GM12878 (cell line): ENCODE data around the gene SHH. TPM values are rescaled to one million over a fixed set of nuclear protein-coding genes. Genes with fewer than 3 reads are reported as not detected.

Experiments used
- ATAC-seq: fragments of 200-7000 bp; cut with Tn5 transposase; 3 replicates; pipeline ENCODE4 v1.9.1; 2020; ENCODE audit warnings: mild to moderate bottlenecking, moderate library complexity
- BruUV-seq: library from RNA; stranded (reverse); fragments of 400-500 nt; replicated peaks from 2 replicates; lab custom pipeline; 2021; lab: Mats Ljungman, UMichigan
- CTCF ChIA-PET: fragments of 300-600 bp; sonication (Branson Sonifier 250); formaldehyde crosslinking; extraction: SDS; loops from one replicate; lab custom pipeline; 2021; ENCODE audit warnings: inconsistent platforms; lab: Yijun Ruan, JAX
- POLR2A ChIA-PET: fragments of 350-600 bp; formaldehyde crosslinking; extraction: SDS; loops from one replicate; lab custom pipeline; 2021; ENCODE audit warnings: inconsistent platforms; lab: Charles Lee
- RAD21 ChIA-PET: fragments of 300-600 bp; sonication (Branson Sonifier 250); formaldehyde crosslinking; loops from one replicate; lab custom pipeline; 2023; ENCODE audit warnings: antibody characterized with exemption; ENCODE audit not compliant: unreplicated experiment; lab: Charles Lee
- SMC1A ChIA-PET: fragments of 300-600 bp; sonication (Branson Sonifier 250); formaldehyde crosslinking; loops from one replicate; lab custom pipeline; 2023; ENCODE audit not compliant: unreplicated experiment, uncharacterized antibody; lab: Charles Lee
- DNase-seq: peaks from one replicate; pipeline ENCODE4 v3.0.0-alpha.2; 2011; ENCODE audit warnings: low read depth, low spot score
- FAIRE-seq: peaks from 3 replicates; lab custom pipeline; 2011; peaks lifted over from hg19 to GRCh38; lab: Jason Lieb, UNC
- H2AFZ ChIP-seq: 2 replicates; pipeline ENCODE4 v1.6.0; 2011; ENCODE audit warnings: low read depth, low read length, control low read depth; ENCODE audit not compliant: control insufficient read depth
- H3K27ac ChIP-seq: 2 replicates; pipeline ENCODE4 v1.5.1; 2011; ENCODE audit warnings: control low read depth; ENCODE audit not compliant: control insufficient read depth, insufficient read depth
- H3K27me3 ChIP-seq, 2 experiments: replicated peaks in 1 of 2; 2 replicates each; pipeline versions ENCODE4 v1.6.0 to v1.6.1; 2011; ENCODE audit warnings: low read length in 1 of 2; ENCODE audit not compliant: control insufficient read depth in 2 of 2, insufficient read depth in 2 of 2
- H3K36me3 ChIP-seq, 2 experiments: 2 replicates each; pipeline ENCODE4 v1.5.1; 2011; ENCODE audit warnings: low read length in 1 of 2; ENCODE audit not compliant: control insufficient read depth in 2 of 2, insufficient read depth in 2 of 2
- H3K4me1 ChIP-seq: 2 replicates; pipeline ENCODE4 v1.6.1; 2011; ENCODE audit warnings: mild to moderate bottlenecking, low read length, moderate library complexity, mixed read lengths; ENCODE audit not compliant: control insufficient read depth, insufficient read depth
- H3K4me2 ChIP-seq: 2 replicates; pipeline ENCODE4 v1.6.0; 2011; ENCODE audit warnings: control low read depth; ENCODE audit not compliant: control insufficient read depth, insufficient read depth
- H3K4me3 ChIP-seq: fragments of 200-600 bp; sonication (generic); 2 replicates; pipeline ENCODE4 v1.5.1; 2016
- H3K79me2 ChIP-seq: 2 replicates; pipeline ENCODE4 v1.6.0; 2011; ENCODE audit warnings: low read length; ENCODE audit not compliant: control insufficient read depth, insufficient read depth
- H3K9ac ChIP-seq: 2 replicates; pipeline ENCODE4 v1.8.0; 2011; ENCODE audit warnings: low read length, control low read depth, mixed read lengths; ENCODE audit not compliant: control insufficient read depth, insufficient read depth
- H3K9me3 ChIP-seq: replicated peaks from 3 replicates; pipeline ENCODE4 v1.5.1; 2011; ENCODE audit warnings: mild to moderate bottlenecking, low read length; ENCODE audit not compliant: control insufficient read depth, insufficient read depth
- H4K20me1 ChIP-seq: 2 replicates; pipeline ENCODE4 v1.6.0; 2011; ENCODE audit not compliant: control insufficient read depth, insufficient read depth
- GATAD2B ChIP-seq: fragments of 450-650 bp; conservative IDR thresholded peaks from 2 replicates; pipeline ENCODE4 v1.6.1; 2017; ENCODE audit warnings: low read depth, mild to moderate bottlenecking, moderate library complexity
- JUNB ChIP-seq: IDR thresholded peaks from 2 replicates; pipeline ENCODE4 v1.6.1; 2016; ENCODE audit warnings: antibody characterized with exemption, mild to moderate bottlenecking
- NBN ChIP-seq: fragments of 450-650 bp; IDR thresholded peaks from 2 replicates; pipeline ENCODE4 v1.6.1; 2016
- POLR2A ChIP-seq: IDR thresholded peaks from 2 replicates; pipeline ENCODE4 v1.6.1; 2011; ENCODE audit warnings: low read depth, mild to moderate bottlenecking, low read length
- SRF ChIP-seq, 2 experiments: IDR thresholded peaks; 2 replicates each; pipeline ENCODE4 v1.6.1; 2011; ENCODE audit warnings: low read depth in 2 of 2, low read length in 2 of 2, mild to moderate bottlenecking in 1 of 2, moderate library complexity in 1 of 2
- ZNF207 ChIP-seq: fragments of 450-650 bp; IDR thresholded peaks from 2 replicates; pipeline ENCODE4 v1.6.1; 2014; ENCODE audit warnings: antibody characterized with exemption, mild to moderate bottlenecking, borderline replicate concordance
- ZNF384 ChIP-seq: IDR thresholded peaks from 2 replicates; pipeline ENCODE4 v1.6.1; 2012; ENCODE audit warnings: low read depth, mild to moderate bottlenecking, low read length, improper control_type of control experiment, borderline replicate concordance
- WGBS: methylation state at CpG from one replicate; pipeline ENCODE4 v1.1.6; 2016; ENCODE audit warnings: low lambda C conversion rate; ENCODE audit not compliant: insufficient replicate concordance, insufficient coverage; ENCODE audit errors: missing lambda C conversion rate; 5-methylcytosine and 5-hydroxymethylcytosine counted together
- in situ Hi-C: fragments of 300-500 bp; cut with MboI; formaldehyde crosslinking; loops from 9 replicates; pipeline ENCODE4 v1.14.3; 2018; ENCODE audit warnings: mixed read lengths
- intact Hi-C: fragments of 100-400 bp; cut with micrococcal nuclease; formaldehyde crosslinking; loops from one replicate; pipeline ENCODE4 v1.14.2; 2022; ENCODE audit not compliant: unreplicated experiment
- polyA plus RNA-seq, 11 experiments: library from polyadenylated mRNA; depleted of rRNA in 4 of 11; unstranded in 6 of 11; stranded (reverse) in 5 of 11; fragments of >200 nt; fragmentation: Nextera tagmentation in 4 of 11; fragmentation: Illumina TruSeq in 1 of 11; extraction: Ambion mirVana in 4 of 11; extraction: Trizol in 1 of 11; gene quantifications; 1 replicate in 1 of 11; 2 replicates in 10 of 11; pipeline versions ENCODE4 v1.2.1 to v1.2.3, GENCODE V29; 2011 to 2016; ENCODE audit warnings: inconsistent platforms in 2 of 11, missing spikeins in 2 of 11, low read depth in 1 of 11
- total RNA-seq, 4 experiments: library from RNA; depleted of rRNA in 3 of 4; stranded (reverse); fragments of >200 nt in 3 of 4; fragmentation: Illumina TruSeq in 1 of 4; extraction: Trizol in 1 of 4; gene quantifications; 2 replicates each; pipeline versions ENCODE4 v1.2.1 to v1.2.3, GENCODE V29; 2013 to 2021
- TF ChIP-seq, protein P1 (sequence below): IDR thresholded peaks from 2 replicates; pipeline ENCODE4 v1.6.1; 2012; ENCODE audit warnings: improper control_type of control experiment, low read depth, low read length; ENCODE audit not compliant: insufficient replicate concordance
- TF ChIP-seq, protein P2 (sequence below): fragments of 450-650 bp; IDR thresholded peaks from 2 replicates; pipeline ENCODE4 v1.6.1; 2018; ENCODE audit warnings: borderline replicate concordance, mild to moderate bottlenecking; ENCODE audit not compliant: partially characterized antibody
- TF ChIP-seq, protein P3 (sequence below): IDR thresholded peaks from 2 replicates; pipeline ENCODE4 v1.6.1; 2012; ENCODE audit warnings: low read depth, low read length, improper control_type of control experiment
- TF ChIP-seq, protein P4 (sequence below): fragments of 450-650 bp; formaldehyde crosslinking; IDR thresholded peaks from 2 replicates; pipeline ENCODE4 v1.4.0; 2022; ENCODE audit warnings: mild to moderate bottlenecking, moderate library complexity

SHH gene
- total and polyA plus RNA-seq, 10 of the 15 experiments (the other 5 are each of a cell fraction or from before 2014, with no cell fraction given): not detected

DNA sequence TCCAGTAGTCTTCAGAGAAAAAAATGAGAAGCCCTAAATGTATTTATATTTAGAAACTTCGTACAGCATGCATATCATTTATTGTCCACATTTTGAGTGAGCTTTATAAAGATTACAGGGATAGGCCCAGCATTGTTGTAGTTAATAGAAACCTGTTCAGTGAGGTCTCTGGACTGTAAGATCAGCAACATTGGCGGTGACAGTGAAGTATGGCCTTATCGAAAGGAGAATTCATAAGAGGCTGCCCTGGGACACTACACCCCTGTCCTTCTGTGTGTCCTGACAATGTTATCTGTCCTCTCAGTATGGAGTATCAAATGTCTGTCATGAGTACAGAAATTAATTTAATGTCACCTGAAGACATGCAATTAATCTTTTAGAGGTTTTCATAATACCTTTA, 57.2 kb downstream of the SHH start:
- ChIA-PET CTCF (interaction anchor here (1.1 to 3.9 kb wide), 2 partner anchors 9 to 156 kb away, joined by 6 to 15 read pairs; no protein-coding TSS in a partner anchor), SMC1A (interaction anchor here (0.9 to 1.6 kb wide), 7 partner anchors 9 to 158 kb away, joined by 3 to 7 read pairs (median 5); no protein-coding TSS in a partner anchor), RAD21 (no interaction called here), POLR2A (no interaction called here)
- DNase-seq (no peak), ATAC-seq (no peak), FAIRE-seq (no peak)
- Histone ChIP-seq H3K27me3 (no peaks in the 10 kb centered on the region), H3K79me2 (peaks cover 75% of the 10 kb centered on the region), H3K27ac (0 out of 2 replicates have a peak overlapping the region, but pooled peaks have one; percentile 7), H2AFZ (no peak overlapping the region), H3K36me3 (peaks cover 8 to 10% of the 10 kb centered on the region in 2 experiments), H3K4me3 (peak overlapping the region; percentile 30; the same call in 1 of the 2 replicates), H3K4me2 (peak overlapping the region; percentile 28), H4K20me1 (no peaks in the 10 kb centered on the region), H3K9ac (no peak overlapping the region), H3K9me3 (peaks cover 4% of the 10 kb centered on the region; the same call in 2 of the 3 replicates), H3K4me1 (peaks cover 48% of the 10 kb centered on the region)
- in situ Hi-C loops (loop anchor here (10.0 to 25.0 kb wide), 2 partner anchors 368 to 550 kb away; no protein-coding TSS in a partner anchor), intact Hi-C loops (loop anchor here (10.0 kb wide), 1 partner anchor 550 kb away; no protein-coding TSS in a partner anchor)
- no TSS peak for BruUV-seq
- 97% methylated on average over 3 of the region's 3 CpGs for WGBS
- TF ChIP-seq ZNF384 (no peak), JUNB (no peak), GATAD2B (no peak), NBN (no peak), ZNF207 (no peak), SRF (IDR thresholded peaks at IDR 0.05; ENCODE audit: low read depth in 2 of 2, low read length in 2 of 2) (no peak), POLR2A (no peak)
- TF ChIP-seq, protein P1, sequence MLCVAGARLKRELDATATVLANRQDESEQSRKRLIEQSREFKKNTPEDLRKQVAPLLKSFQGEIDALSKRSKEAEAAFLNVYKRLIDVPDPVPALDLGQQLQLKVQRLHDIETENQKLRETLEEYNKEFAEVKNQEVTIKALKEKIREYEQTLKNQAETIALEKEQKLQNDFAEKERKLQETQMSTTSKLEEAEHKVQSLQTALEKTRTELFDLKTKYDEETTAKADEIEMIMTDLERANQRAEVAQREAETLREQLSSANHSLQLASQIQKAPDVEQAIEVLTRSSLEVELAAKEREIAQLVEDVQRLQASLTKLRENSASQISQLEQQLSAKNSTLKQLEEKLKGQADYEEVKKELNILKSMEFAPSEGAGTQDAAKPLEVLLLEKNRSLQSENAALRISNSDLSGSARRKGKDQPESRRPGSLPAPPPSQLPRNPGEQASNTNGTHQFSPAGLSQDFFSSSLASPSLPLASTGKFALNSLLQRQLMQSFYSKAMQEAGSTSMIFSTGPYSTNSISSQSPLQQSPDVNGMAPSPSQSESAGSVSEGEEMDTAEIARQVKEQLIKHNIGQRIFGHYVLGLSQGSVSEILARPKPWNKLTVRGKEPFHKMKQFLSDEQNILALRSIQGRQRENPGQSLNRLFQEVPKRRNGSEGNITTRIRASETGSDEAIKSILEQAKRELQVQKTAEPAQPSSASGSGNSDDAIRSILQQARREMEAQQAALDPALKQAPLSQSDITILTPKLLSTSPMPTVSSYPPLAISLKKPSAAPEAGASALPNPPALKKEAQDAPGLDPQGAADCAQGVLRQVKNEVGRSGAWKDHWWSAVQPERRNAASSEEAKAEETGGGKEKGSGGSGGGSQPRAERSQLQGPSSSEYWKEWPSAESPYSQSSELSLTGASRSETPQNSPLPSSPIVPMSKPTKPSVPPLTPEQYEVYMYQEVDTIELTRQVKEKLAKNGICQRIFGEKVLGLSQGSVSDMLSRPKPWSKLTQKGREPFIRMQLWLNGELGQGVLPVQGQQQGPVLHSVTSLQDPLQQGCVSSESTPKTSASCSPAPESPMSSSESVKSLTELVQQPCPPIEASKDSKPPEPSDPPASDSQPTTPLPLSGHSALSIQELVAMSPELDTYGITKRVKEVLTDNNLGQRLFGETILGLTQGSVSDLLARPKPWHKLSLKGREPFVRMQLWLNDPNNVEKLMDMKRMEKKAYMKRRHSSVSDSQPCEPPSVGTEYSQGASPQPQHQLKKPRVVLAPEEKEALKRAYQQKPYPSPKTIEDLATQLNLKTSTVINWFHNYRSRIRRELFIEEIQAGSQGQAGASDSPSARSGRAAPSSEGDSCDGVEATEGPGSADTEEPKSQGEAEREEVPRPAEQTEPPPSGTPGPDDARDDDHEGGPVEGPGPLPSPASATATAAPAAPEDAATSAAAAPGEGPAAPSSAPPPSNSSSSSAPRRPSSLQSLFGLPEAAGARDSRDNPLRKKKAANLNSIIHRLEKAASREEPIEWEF: no peak
- TF ChIP-seq, protein P2, sequence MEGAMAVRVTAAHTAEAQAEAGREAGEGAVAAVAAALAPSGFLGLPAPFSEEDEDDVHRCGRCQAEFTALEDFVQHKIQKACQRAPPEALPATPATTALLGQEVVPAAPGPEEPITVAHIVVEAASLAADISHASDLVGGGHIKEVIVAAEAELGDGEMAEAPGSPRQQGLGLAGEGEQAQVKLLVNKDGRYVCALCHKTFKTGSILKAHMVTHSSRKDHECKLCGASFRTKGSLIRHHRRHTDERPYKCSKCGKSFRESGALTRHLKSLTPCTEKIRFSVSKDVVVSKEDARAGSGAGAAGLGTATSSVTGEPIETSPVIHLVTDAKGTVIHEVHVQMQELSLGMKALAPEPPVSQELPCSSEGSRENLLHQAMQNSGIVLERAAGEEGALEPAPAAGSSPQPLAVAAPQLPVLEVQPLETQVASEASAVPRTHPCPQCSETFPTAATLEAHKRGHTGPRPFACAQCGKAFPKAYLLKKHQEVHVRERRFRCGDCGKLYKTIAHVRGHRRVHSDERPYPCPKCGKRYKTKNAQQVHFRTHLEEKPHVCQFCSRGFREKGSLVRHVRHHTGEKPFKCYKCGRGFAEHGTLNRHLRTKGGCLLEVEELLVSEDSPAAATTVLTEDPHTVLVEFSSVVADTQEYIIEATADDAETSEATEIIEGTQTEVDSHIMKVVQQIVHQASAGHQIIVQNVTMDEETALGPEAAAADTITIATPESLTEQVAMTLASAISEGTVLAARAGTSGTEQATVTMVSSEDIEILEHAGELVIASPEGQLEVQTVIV: no peak
- TF ChIP-seq, protein P3, sequence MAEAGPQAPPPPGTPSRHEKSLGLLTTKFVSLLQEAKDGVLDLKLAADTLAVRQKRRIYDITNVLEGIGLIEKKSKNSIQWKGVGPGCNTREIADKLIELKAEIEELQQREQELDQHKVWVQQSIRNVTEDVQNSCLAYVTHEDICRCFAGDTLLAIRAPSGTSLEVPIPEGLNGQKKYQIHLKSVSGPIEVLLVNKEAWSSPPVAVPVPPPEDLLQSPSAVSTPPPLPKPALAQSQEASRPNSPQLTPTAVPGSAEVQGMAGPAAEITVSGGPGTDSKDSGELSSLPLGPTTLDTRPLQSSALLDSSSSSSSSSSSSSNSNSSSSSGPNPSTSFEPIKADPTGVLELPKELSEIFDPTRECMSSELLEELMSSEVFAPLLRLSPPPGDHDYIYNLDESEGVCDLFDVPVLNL: no peak
- TF ChIP-seq, protein P4, sequence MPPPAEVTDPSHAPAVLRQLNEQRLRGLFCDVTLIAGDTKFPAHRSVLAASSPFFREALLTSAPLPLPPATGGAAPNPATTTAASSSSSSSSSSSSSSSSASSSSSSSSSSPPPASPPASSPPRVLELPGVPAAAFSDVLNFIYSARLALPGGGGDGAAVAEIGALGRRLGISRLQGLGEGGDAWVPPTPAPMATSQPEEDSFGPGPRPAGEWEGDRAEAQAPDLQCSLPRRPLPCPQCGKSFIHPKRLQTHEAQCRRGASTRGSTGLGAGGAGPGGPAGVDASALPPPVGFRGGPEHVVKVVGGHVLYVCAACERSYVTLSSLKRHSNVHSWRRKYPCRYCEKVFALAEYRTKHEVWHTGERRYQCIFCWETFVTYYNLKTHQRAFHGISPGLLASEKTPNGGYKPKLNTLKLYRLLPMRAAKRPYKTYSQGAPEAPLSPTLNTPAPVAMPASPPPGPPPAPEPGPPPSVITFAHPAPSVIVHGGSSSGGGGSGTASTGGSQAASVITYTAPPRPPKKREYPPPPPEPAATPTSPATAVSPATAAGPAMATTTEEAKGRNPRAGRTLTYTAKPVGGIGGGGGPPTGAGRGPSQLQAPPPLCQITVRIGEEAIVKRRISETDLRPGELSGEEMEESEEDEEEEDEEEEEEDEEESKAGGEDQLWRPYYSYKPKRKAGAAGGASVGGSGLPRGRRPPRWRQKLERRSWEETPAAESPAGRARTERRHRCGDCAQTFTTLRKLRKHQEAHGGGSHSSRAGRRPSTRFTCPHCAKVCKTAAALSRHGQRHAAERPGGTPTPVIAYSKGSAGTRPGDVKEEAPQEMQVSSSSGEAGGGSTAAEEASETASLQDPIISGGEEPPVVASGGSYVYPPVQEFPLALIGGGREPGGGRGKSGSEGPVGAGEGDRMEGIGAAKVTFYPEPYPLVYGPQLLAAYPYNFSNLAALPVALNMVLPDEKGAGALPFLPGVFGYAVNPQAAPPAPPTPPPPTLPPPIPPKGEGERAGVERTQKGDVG: no peak
